SK-N-SH (cell line): ENCODE data around the gene AACS. TPM values are rescaled to one million over a fixed set of nuclear protein-coding genes. Genes with fewer than 3 reads are reported as not detected.
"Not testable (repeated sequence)": the region's sequence is repeated elsewhere in the genome, so short reads cannot be mapped to it uniquely, and the experiment has no call there.

Experiments
- CTCF ChIA-PET: fragments of 300-600, 350-600 bp; formaldehyde crosslinking; extraction: SDS; loops from one replicate; lab custom pipeline; 2021; lab: Yijun Ruan, JAX
- POLR2A ChIA-PET: fragments of 350-600 bp; sonication (Branson Sonifier 250); formaldehyde crosslinking; extraction: SDS; loops from one replicate; lab custom pipeline; 2020; ENCODE audit warnings: antibody characterized with exemption, inconsistent platforms; lab: Yijun Ruan, JAX
- DNase-seq: peaks from one replicate; pipeline ENCODE4 v3.0.0; 2012
- H2AFZ ChIP-seq: fragments of 200-600 bp; sonication (generic); 2 replicates; pipeline ENCODE4 v1.8.1; 2016; ENCODE audit warnings: antibody characterized with exemption, mild to moderate bottlenecking, low read depth
- H3F3A ChIP-seq: fragments of 200-600 bp; sonication (generic); replicated peaks from 2 replicates; pipeline ENCODE3; 2016; ENCODE audit warnings: antibody characterized with exemption, mild to moderate bottlenecking; ENCODE audit not compliant: insufficient read depth
- H3K27ac ChIP-seq, 2 experiments: fragments of 200-500 bp in 1 of 2; fragments of 200-600 bp in 1 of 2; sonication (Bioruptor generic) in 1 of 2; sonication (generic), shearing (Covaris generic) in 1 of 2; 2 replicates each; pipeline versions ENCODE4 v1.5.1 to v1.6.1; 2014 to 2016; ENCODE audit warnings: low read depth in 2 of 2, inconsistent platforms in 1 of 2, low read length in 1 of 2, mild to moderate bottlenecking in 1 of 2, mixed read lengths in 1 of 2
- H3K27me3 ChIP-seq: fragments of 200-600 bp; sonication (generic), shearing (Covaris generic); 2 replicates; pipeline ENCODE4 v1.6.1; 2016; ENCODE audit warnings: mixed run types; ENCODE audit not compliant: insufficient read depth
- H3K36me3 ChIP-seq, 2 experiments: fragments of 200-500 bp in 1 of 2; fragments of 200-600 bp in 1 of 2; sonication (Bioruptor generic) in 1 of 2; sonication (generic) in 1 of 2; replicated peaks in 1 of 2; 2 replicates each; pipeline versions ENCODE3 to v1.5.1; 2014 to 2016; ENCODE audit warnings: low read length in 1 of 2, mild to moderate bottlenecking in 1 of 2; ENCODE audit not compliant: insufficient read depth in 2 of 2, control insufficient read depth in 1 of 2
- H3K4me1 ChIP-seq, 2 experiments: fragments of 200-500 bp in 1 of 2; fragments of 200-600 bp in 1 of 2; sonication (Bioruptor generic) in 1 of 2; sonication (generic), shearing (Covaris generic) in 1 of 2; 2 replicates each; pipeline versions ENCODE4 v1.5.1 to v1.6.1; 2014 to 2016; ENCODE audit warnings: low read depth in 1 of 2, low read length in 1 of 2, mixed run types in 1 of 2; ENCODE audit not compliant: insufficient read depth in 2 of 2, control insufficient read depth in 1 of 2
- H3K4me2 ChIP-seq: fragments of 200-600 bp; sonication (generic), shearing (Covaris generic); 2 replicates; pipeline ENCODE4 v1.6.1; 2017; ENCODE audit warnings: mixed run types
- H3K4me3 ChIP-seq, 2 experiments: fragments of 200-500 bp in 1 of 2; fragments of 200-600 bp in 1 of 2; sonication (Bioruptor generic) in 1 of 2; sonication (generic), shearing (Covaris generic) in 1 of 2; 2 replicates each; pipeline versions ENCODE4 v1.5.1 to v1.8.1; 2014 to 2016; ENCODE audit warnings: low read depth in 2 of 2, inconsistent platforms in 1 of 2, low read length in 1 of 2, mild to moderate bottlenecking in 1 of 2, mixed read lengths in 1 of 2, moderate library complexity in 1 of 2
- H3K79me2 ChIP-seq: fragments of 200-600 bp; sonication (generic); 2 replicates; pipeline ENCODE4 v1.8.1; 2017; ENCODE audit warnings: mild to moderate bottlenecking; ENCODE audit not compliant: insufficient read depth
- H3K9ac ChIP-seq: fragments of 200-600 bp; sonication (generic); 2 replicates; pipeline ENCODE4 v1.6.1; 2017; ENCODE audit warnings: mixed run types
- H3K9me2 ChIP-seq: fragments of 200-600 bp; sonication (generic); 2 replicates; pipeline ENCODE4 v1.6.1; 2017; ENCODE audit warnings: mixed run types
- H3K9me3 ChIP-seq: fragments of 200-600 bp; sonication (generic); 2 replicates; pipeline ENCODE4 v1.6.1; 2017; ENCODE audit warnings: mixed run types, mild to moderate bottlenecking, moderate library complexity
- H4K20me1 ChIP-seq: fragments of 200-600 bp; sonication (generic); 2 replicates; pipeline ENCODE4 v1.6.1; 2017; ENCODE audit warnings: mild to moderate bottlenecking, mixed run types; ENCODE audit not compliant: insufficient read depth
- FOSL2 ChIP-seq: IDR thresholded peaks from 2 replicates; pipeline ENCODE4 v1.4.0; 2012; ENCODE audit warnings: low read depth, mild to moderate bottlenecking, moderate library complexity, borderline replicate concordance
- JUND ChIP-seq: IDR thresholded peaks from 2 replicates; pipeline ENCODE4 v1.4.0; 2012
- MEF2A ChIP-seq: IDR thresholded peaks from 2 replicates; pipeline ENCODE4 v1.4.0; 2012; ENCODE audit warnings: low read depth, borderline replicate concordance
- NFIC ChIP-seq: IDR thresholded peaks from 2 replicates; pipeline ENCODE4 v1.4.0; 2012; ENCODE audit warnings: borderline replicate concordance
- NRF1 ChIP-seq: IDR thresholded peaks from 2 replicates; pipeline ENCODE4 v1.6.1; 2012; ENCODE audit warnings: low read depth, mild to moderate bottlenecking, low read length
- PBX3 ChIP-seq: IDR thresholded peaks from 2 replicates; pipeline ENCODE4; 2012
- RAD21 ChIP-seq: IDR thresholded peaks from 2 replicates; pipeline ENCODE4 v1.6.1; 2012; ENCODE audit warnings: mild to moderate bottlenecking, low read length
- RCOR1 ChIP-seq: fragments of 150-350 bp; IDR thresholded peaks from 2 replicates; pipeline ENCODE4 v1.6.1; 2017; ENCODE audit warnings: antibody characterized with exemption, low read length
- RXRA ChIP-seq: IDR thresholded peaks from 2 replicates; pipeline ENCODE4 v1.4.0; 2012; ENCODE audit warnings: low read depth, mild to moderate bottlenecking, borderline replicate concordance
- TAF1 ChIP-seq: IDR thresholded peaks from 2 replicates; pipeline ENCODE4 v1.6.1; 2012; ENCODE audit warnings: low read depth, mild to moderate bottlenecking, low read length, moderate library complexity, borderline replicate concordance
- TCF12 ChIP-seq: IDR thresholded peaks from 2 replicates; pipeline ENCODE4 v1.4.0; 2012
- YY1 ChIP-seq: IDR thresholded peaks from 2 replicates; pipeline ENCODE4 v1.4.0; 2012; ENCODE audit warnings: low read depth, mild to moderate bottlenecking
- WGBS: methylation state at CpG from one replicate; pipeline ENCODE4 v1.1.6; 2017; ENCODE audit warnings: low lambda C conversion rate; 5-methylcytosine and 5-hydroxymethylcytosine counted together
- polyA plus RNA-seq, 3 experiments: library from polyadenylated mRNA; depleted of rRNA; stranded (reverse); fragments of >200 nt; gene quantifications; 2 replicates each; pipeline ENCODE4 v1.2.3, GENCODE V29; 2012
- TF ChIP-seq, protein P1 (sequence below): IDR thresholded peaks from 2 replicates; pipeline ENCODE4 v1.6.1; 2012; ENCODE audit warnings: mild to moderate bottlenecking, low read depth, low read length, moderate library complexity
- TF ChIP-seq, protein P2 (sequence below): IDR thresholded peaks from 2 replicates; pipeline ENCODE4 v1.4.0; 2012; ENCODE audit warnings: low read depth, borderline replicate concordance

AACS gene
- polyA plus RNA-seq, 1 of the 3 experiments (the other 2 are of a cell fraction), result 17.3 TPM

- TF ChIP-seq, protein P1, sequence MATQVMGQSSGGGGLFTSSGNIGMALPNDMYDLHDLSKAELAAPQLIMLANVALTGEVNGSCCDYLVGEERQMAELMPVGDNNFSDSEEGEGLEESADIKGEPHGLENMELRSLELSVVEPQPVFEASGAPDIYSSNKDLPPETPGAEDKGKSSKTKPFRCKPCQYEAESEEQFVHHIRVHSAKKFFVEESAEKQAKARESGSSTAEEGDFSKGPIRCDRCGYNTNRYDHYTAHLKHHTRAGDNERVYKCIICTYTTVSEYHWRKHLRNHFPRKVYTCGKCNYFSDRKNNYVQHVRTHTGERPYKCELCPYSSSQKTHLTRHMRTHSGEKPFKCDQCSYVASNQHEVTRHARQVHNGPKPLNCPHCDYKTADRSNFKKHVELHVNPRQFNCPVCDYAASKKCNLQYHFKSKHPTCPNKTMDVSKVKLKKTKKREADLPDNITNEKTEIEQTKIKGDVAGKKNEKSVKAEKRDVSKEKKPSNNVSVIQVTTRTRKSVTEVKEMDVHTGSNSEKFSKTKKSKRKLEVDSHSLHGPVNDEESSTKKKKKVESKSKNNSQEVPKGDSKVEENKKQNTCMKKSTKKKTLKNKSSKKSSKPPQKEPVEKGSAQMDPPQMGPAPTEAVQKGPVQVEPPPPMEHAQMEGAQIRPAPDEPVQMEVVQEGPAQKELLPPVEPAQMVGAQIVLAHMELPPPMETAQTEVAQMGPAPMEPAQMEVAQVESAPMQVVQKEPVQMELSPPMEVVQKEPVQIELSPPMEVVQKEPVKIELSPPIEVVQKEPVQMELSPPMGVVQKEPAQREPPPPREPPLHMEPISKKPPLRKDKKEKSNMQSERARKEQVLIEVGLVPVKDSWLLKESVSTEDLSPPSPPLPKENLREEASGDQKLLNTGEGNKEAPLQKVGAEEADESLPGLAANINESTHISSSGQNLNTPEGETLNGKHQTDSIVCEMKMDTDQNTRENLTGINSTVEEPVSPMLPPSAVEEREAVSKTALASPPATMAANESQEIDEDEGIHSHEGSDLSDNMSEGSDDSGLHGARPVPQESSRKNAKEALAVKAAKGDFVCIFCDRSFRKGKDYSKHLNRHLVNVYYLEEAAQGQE, result no peak
- no peak for TF ChIP-seq TCF12
- TF ChIP-seq, all 33 proteins: peak for 0
These were observed 35.4 kb upstream of the AACS start (continued) for GRCh38 chr12:125029761-125030358.

DNA sequence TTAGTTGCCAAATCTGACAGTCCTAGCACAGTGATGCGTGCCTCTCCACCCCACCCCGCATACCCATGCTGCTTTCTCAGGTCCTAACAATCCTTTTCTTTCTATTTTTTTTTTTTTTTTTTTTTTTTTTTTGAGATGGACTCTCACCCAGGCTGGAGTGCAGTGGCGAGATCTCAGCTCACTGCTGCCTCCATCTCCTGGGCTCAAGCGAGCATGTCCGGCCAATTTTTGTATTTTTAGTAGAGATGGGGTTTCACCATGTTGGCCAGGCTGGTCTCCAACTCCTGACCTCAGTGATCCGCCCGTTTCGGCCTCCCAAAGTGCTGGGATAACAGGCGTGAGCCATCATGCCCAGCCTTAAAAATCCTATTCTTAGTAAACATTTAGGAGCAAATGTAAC, 33.8 kb upstream of the AACS start:
- H3K27ac ChIP-seq, H3K9me2 ChIP-seq, H2AFZ ChIP-seq, H3K27me3 ChIP-seq, H3K9ac ChIP-seq, H3K79me2 ChIP-seq, H3K9me3 ChIP-seq, H3K36me3 ChIP-seq, H3F3A ChIP-seq, POLR2A ChIA-PET, H3K4me3 ChIP-seq, DNase-seq, H3K4me1 ChIP-seq, H4K20me1 ChIP-seq, H3K4me2 ChIP-seq: not testable (repeated sequence)
- whole genome bisulfite sequencing, result 94% methylated on average over 9 of the region's 9 CpGs
- CTCF ChIA-PET, result interaction anchor here (1.2 kb wide), 1 partner anchor 38 kb away, joined by 3 read pairs; the partner anchor contains the start of gene BRI3BP

GRCh38 chr12:125032466-125033152, 32.6 kb upstream of the AACS start:
- peaks cover 0 to 2% of the 10 kb centered on the region in 2 experiments; a peak in 1 of 4 replicates for H3K4me1 ChIP-seq
- H3K4me3 ChIP-seq, result no peak overlapping the region
- no peak for TF ChIP-seq RAD21
- TF ChIP-seq NFIC, result no peak
- TF ChIP-seq TAF1, result no peak
- no peak for TF ChIP-seq MEF2A
- TF ChIP-seq PBX3, result no peak
- TF ChIP-seq YY1, result no peak
- TF ChIP-seq, protein P2, sequence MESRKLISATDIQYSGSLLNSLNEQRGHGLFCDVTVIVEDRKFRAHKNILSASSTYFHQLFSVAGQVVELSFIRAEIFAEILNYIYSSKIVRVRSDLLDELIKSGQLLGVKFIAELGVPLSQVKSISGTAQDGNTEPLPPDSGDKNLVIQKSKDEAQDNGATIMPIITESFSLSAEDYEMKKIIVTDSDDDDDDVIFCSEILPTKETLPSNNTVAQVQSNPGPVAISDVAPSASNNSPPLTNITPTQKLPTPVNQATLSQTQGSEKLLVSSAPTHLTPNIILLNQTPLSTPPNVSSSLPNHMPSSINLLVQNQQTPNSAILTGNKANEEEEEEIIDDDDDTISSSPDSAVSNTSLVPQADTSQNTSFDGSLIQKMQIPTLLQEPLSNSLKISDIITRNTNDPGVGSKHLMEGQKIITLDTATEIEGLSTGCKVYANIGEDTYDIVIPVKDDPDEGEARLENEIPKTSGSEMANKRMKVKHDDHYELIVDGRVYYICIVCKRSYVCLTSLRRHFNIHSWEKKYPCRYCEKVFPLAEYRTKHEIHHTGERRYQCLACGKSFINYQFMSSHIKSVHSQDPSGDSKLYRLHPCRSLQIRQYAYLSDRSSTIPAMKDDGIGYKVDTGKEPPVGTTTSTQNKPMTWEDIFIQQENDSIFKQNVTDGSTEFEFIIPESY, result no peak
- TF ChIP-seq, protein P1, result no peak
- no peak for TF ChIP-seq FOSL2
- TF ChIP-seq RXRA, result no peak
- no peak for TF ChIP-seq RCOR1
- no peak for TF ChIP-seq JUND
- no peak for TF ChIP-seq NRF1
- no peaks in the 10 kb centered on the region for H3K9me2 ChIP-seq
- H3K27me3 ChIP-seq, result no peaks in the 10 kb centered on the region
- DNase-seq, result no peak
- H3K79me2 ChIP-seq, result no peaks in the 10 kb centered on the region
- 96% methylated on average over 19 of the region's 19 CpGs for WGBS
- H2AFZ ChIP-seq, result no peak overlapping the region
- H3K4me2 ChIP-seq, result no peak overlapping the region
- no peak overlapping the region for H3K9ac ChIP-seq
- no peaks in the 10 kb centered on the region for H3K9me3 ChIP-seq
- H3F3A ChIP-seq, result peaks cover 3% of the 10 kb centered on the region
- H3K36me3 ChIP-seq, result no peaks in the 10 kb centered on the region
- H4K20me1 ChIP-seq, result no peaks in the 10 kb centered on the region
- ChIA-PET POLR2A (no interaction called here), CTCF (interaction anchor here (1.2 kb wide), 1 partner anchor 39 kb away, joined by 3 read pairs; the partner anchor contains the start of gene BRI3BP)
- H3K27ac ChIP-seq, result no peak overlapping the region
